ENCODE measurements around the gene LY6G6C.

- TF ChIP-seq CTCF (IDR thresholded peaks at IDR 0.05) (no peak), POLR2A (IDR thresholded peaks at IDR 0.05) (no peak), EP300 (IDR thresholded peaks at IDR 0.05) (no peak), POLR2AphosphoS5 (IDR thresholded peaks at IDR 0.05) (no peak)
These were observed 36.7 kb upstream of the LY6G6C start for GRCh38 chr6:31758281-31758680.

All from gastroesophageal sphincter (tissue), 3 donors.